GM18508 (cell line): ENCODE data around the gene EFNA5.

Source experiments
- ATAC-seq: cut with Tn5 transposase; IDR thresholded peaks from one replicate; pipeline ENCODE4 v1.9.1; 2021; ENCODE audit warnings: moderate number of reproducible peaks; ENCODE audit not compliant: insufficient read depth, unreplicated experiment

The EFNA5 gene

GRCh38 chr5:107576736-107577393 is 93.9 kb downstream of the EFNA5 start:
- ATAC-seq, result no peak

- no peak for ATAC-seq
These were observed 94.6 kb downstream of the EFNA5 start for GRCh38 chr5:107576155-107576554.

DNA sequence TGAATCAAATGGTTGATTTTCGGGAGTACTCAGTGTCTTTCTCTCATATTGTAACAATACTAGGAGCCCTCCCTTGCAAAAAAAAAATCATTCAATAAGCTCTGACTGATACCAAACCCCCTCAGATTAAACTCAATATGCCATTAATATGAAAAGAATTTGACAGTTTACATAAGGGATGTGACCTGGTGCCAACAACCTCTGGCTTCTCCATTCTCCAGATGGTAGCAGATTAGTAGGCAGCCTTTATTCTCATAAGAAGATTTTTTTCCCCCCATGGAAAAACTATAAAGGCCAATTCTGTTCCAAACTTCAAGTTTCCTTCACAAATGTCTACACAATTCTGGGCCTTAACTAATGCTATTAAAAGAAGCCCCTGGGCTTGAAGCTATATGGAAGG is 96.5 kb downstream of the EFNA5 start:
- ATAC-seq, result no peak

- no peak for ATAC-seq
These were observed 97.9 kb downstream of the EFNA5 start for GRCh38 chr5:107572715-107573368.

DNA sequence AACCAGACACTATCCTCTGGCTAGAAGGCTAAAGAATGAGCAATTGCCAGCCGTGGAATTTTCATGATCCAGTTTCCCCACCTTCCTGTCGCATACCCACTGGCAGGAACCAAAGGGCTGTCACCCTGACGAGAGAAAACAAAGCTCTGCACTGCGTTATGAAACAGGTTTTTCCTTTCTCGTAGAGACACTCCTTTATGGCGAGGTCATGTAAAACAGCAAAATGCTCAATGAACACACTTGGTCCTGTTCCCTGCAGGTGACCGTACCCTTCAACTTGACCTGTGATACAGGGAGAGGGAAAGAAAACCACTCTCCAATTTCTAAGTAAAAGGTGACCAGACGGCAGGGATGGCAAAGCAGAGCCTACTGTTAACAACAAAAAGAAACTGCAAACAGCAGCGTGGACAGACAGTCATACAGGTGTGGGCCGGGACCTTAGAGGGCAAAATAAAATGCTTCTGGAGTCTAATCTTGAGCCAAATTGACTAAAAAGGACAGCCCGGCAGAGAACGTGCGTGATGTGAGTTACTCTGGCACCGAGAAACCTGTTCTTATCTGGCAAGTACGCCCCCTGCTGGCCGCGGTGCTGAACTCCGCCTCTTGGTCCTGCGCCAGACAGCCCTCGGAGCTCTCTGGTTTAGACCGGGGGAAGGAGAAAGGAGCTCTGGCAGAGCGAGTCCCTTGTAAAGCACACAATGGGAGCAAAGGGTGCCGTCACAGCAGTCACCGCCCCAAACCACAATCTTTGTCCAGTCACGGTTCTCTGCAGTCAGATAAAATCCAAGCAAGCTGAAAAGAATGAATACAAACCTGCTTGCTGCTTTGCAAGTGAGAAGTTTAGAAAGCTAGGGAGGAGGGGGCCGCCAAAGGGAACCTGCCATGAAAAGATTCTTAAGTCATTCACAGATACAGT is 98.9 kb downstream of the EFNA5 start:
- ATAC-seq, result peak; percentile 42

DNA sequence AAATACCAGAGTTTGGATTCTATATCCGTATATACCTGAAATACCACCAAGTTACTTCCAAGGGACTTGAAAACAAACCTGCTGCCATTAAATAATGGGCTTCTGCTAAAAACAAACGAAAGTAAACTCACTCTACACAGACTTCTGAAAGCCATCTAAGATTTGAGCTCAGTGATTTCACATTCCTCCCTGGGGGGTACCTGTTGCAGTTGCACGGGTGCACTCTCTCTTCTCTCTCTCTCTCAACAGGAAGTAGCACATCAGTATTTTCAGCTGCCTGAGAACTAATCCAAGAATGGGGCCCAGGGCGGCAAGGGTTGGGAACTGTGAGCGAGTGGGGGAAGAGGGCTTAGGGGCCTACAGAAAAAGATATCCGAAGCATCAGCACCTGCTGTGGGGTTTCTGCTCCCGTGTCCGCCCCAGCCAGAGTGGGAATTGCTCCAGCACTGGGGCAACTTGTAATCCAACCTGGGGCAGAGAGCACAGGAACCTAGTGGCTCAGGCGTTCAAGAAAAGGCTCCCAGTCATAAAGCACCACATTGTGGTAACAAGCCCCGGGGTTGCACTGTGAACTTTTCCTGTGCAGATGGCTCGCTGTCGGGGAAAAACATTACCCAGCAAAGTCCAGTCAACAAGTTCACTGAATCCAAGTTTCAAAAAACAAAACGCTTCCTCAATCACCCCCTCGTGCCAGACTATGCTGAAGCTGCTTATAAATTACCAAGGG is 99.8 kb downstream of the EFNA5 start:
- peak; percentile 86 for ATAC-seq

- no peak for ATAC-seq
These were observed 100.6 kb downstream of the EFNA5 start for GRCh38 chr5:107570181-107570580.

DNA sequence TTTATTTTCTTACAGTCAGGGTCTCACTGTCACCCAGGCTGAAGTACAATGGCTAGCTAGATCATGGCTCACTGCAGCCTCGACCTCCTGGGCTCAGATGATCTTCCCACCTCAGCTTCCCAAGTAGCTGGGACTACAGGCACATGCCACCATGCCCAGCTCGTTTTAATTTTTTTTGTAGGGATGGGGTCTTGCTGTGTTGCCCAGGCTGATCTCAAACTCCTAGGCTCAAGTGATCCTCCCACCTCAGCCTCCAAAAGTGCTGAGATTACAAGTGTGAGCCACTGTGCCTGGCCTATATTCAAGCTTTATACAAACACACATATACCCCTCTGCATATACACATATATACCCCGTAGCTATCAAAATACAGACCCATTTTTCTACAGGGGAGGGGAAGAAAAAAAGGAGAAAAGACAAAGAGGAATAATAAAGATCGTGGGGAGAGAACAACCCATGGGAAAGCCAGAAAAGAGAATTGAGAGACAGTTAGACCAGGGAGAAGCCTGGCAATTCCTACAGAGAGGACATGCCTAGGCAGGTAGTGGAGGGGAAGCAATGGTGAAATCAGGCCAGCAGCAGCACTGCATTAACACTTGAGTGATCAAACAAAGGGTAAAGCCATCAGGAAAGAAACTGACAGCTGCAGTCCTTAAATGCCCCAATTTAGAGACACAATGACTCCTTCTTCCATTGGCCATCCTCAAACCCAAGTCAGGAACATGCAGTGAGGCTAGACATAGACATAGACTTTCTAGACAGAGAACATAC is 102.7 kb downstream of the EFNA5 start:
- ATAC-seq, result no peak

DNA sequence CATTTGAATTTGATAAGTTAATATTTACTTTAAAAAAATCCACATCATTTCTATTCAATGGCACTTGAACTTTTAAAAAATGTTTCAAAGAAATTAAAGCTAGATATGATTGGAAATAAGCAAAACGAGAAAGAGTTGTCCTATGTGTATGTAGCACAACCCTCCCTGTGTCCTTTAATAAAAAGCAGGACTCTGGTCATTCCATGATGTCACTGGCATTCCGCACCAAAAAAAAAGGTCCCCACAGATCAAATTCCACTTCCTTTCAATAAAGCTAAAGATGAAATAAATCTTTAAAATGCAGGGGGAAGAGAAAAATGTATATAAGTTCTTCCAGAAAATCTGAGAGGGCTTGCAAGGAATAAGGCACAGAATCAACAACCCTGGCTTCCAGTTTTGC is 103.8 kb downstream of the EFNA5 start:
- no peak for ATAC-seq

GRCh38 chr5:107565791-107566767 is 104.7 kb downstream of the EFNA5 start:
- no peak for ATAC-seq

DNA sequence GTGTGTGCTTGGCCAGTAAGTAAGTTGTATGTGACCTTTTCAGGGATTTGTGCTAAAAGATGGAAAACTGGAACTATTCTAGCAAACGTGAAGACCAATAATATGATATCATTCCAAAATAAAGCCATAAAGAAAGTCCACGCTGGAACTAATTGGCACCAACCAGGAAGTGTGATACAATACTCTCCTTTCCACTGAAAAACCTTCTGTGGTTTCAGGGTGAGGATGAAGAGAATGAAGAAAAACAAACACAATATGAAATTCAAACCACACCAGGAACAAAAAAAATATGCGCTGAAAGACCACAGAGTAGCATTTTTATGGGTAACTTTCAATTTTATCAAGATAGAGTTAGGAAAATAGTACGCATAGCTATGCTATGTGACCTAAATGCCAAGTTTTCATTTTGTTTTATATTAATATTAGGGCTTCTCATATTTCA is 105.8 kb downstream of the EFNA5 start:
- no peak for ATAC-seq

GRCh38 chr5:107563959-107564544 is 106.7 kb downstream of the EFNA5 start:
- ATAC-seq, result no peak

DNA sequence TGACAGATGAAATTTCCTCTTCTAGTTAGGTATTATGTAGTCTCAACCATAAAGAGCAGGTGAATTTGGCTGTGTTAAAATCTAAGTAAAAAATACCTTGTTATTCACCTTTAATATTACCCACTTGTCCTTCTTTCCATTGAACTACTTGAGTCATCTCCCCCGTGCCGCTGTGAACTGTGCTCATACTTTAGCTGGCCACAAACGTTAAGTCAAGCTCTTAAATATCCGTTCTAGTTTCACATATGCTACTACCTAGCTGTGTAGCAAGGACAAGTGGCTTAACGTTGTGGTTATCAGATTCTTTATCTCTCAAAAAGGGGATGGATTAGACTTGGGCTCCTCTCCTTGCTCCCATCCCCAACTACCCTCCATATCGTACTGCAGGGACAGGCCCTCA is 110.4 kb downstream of the EFNA5 start:
- ATAC-seq, result no peak

DNA sequence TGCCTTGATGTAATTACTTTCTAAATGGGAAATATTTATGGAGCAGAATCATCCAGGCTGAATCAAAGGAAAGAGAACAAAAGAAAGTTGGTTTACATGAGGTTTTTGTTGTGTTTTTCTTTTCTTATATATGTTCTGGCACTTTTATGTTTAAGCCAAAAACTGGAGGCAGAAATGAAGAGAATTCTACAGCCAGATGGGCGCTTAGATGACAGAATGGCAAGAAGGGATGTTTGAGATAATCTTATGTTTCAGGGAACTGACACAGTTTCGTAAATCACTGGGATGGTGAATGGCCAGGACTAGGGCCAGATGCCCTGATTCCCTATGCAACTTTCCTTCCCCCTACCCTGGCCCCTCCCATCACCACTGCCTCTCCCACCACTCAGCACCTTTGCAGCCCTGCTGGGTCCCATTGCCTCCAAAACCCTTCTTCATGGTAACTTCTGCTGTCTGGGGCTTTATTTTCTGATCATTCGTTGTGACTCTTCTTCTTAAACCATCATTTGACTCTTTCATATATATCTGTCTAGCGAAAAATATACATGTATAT is 111.8 kb downstream of the EFNA5 start:
- ATAC-seq, result no peak

DNA sequence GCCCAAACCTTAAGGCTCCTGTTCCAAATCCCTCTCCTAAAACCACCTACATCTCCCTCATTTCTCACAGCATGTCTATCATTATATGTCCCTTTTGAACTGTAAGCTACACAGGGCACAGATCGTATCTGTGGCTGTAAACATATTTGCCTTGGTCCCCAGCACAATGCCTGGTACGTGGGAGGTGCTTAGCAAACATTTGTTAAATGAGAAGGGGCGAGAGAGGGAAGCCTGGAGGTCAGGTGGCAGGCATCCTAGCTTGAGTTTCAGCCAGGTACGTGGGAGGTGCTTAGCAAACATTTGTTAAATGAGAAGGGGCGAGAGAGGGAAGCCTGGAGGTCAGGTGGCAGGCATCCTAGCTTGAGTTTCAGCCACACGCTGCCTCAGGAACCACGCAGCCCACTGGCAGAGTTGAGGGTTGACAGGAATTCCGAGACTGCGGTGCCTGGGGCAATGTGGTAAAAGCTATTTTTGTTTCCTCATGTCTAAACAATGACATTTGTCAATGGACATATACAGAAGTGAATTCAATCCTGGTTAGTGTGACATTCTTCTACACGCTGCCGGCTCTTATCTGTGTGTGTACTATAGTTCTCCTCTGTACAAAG is 113.6 kb downstream of the EFNA5 start:
- ATAC-seq, result no peak

- ATAC-seq, result no peak
These were observed 114.2 kb downstream of the EFNA5 start for GRCh38 chr5:107556575-107556974.

DNA sequence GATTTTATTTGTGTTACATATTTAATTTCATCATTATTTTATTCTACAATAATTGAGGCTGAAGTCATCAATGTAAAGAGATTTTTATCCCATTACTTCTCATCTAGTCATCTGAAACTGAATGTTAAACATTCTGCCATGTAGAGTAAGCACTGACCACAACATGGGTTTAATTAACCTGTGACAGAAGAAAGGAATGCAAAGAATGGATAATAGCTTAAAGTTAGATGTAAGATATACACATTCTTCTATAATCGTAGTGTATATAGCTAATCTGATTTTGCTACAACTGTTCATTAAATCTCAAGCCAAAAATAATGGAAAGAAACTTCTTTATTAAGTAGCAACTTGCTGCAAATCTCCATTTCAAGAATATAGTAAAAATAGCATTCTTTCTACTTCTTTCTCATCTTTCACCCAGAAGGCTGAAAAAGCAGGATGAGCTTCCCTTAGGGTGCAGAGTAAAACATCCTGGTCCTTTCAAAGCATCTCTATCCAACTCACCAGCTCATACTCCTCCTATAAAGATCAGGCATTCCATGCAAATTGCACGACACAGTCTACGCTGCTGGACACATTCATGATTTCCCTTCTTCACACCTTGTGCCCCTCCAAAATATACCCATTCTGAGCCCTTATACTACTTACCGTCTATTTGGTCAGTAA is 115.2 kb downstream of the EFNA5 start:
- no peak for ATAC-seq
